GM19438 (cell line): ENCODE results near the gene FGD5.

Experiments used
- ATAC-seq: cut with Tn5 transposase; IDR thresholded peaks from one replicate; pipeline ENCODE4 v1.9.1; 2021; ENCODE audit warnings: low read depth; ENCODE audit not compliant: unreplicated experiment

Gene FGD5

GRCh38 chr3:14845180-14845579, 26.4 kb downstream of the FGD5 start:
- ATAC-seq = no peak

GRCh38 chr3:14845826-14846225, 27.1 kb downstream of the FGD5 start:
- ATAC-seq = no peak

GRCh38 chr3:14846226-14846880, 27.6 kb downstream of the FGD5 start:
- ATAC-seq = no peak

DNA sequence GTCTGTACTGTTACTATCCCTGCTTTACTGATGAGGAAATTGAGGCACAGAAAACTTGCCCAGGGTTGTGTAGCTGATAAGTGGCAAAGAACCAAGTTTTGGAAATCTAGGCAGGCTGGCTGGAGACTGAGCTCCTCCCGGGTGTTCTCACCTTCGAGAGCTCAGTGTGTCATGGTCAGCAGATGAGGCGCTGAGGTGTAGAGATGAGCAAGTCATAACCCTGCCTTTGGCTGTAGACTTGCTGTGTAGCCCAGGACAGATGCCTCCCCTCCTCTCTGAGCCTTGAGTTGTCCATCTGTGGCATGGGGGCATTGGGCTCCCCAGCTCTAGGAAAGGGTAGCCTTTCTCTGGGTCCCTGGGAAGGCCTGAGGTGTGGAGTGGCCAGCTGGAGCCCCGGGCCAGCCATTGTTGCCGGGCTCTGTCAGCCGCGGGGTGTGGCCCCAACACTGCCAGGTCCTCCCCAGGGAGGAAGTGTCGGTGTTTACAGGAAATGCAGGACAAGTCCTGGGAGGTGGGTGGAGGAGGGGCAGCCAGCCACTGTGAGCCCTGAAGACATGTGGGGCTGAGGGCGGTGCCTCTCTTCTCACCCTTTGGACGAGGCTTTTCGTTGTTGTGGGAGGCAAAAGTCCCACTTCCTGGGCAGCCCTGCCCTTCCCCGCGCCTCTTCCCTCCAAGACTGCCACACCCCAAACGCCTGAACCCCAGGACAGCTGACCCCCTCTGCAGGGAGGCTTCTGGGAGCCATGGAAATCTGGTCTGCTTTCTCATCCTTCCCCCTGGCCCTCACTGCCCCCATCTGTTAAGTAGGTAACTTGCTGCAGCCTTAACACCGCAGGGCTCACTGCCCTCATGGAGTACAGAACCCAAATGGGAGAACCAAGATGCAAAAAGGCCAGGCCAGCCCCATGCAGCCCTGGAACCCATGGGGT, 29.1 kb downstream of the FGD5 start:
- ATAC-seq = peak; percentile 85

DNA sequence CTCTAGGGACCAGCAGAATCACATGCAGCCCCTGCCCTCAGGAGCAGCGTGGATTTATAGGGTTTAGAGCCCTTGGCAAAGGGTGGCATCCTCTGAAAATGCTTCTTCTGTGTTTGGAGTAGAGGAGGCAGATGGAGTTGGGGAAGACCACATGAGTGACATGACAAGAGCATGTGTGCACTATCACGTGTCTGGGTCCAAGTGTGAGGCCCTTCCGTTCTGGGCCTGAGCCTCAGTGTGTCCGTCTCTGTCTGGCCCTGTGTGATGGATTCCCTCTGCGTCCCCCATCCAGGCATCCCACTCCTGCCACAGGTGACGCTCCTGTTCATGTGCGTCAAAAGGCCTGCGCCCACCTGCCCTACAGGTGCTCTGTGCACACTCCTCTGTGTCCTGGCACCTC, 30.1 kb downstream of the FGD5 start:
- ATAC-seq = no peak

DNA sequence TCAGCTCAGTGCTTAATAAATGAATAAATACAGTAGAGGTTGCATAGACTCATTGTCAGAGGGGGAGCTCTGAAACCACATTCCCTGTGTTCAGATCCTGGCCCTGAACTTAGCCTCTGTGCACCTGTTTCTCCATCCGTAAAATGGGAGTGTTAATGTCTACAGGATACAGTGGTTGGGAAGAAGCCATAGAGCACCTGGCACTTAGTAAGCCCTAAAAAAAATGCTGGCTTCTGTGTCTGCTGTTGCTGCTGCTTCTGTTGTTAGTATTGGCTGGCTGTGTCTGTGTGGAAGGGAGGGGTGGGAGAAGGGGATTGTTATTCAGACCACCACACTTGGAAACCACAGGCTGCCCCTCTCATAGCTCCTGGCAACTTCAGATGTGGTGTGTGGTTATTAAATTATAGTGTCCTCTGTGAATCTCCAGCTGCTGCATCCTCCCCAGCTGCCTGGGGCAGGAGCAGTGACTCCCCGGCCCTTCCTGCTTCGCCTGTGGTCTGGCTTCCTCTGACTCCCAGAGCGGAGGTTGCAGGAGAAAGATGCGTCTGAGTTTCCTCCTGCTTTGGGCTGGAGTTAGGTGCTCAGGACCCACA, 31.0 kb downstream of the FGD5 start:
- ATAC-seq = no peak

DNA sequence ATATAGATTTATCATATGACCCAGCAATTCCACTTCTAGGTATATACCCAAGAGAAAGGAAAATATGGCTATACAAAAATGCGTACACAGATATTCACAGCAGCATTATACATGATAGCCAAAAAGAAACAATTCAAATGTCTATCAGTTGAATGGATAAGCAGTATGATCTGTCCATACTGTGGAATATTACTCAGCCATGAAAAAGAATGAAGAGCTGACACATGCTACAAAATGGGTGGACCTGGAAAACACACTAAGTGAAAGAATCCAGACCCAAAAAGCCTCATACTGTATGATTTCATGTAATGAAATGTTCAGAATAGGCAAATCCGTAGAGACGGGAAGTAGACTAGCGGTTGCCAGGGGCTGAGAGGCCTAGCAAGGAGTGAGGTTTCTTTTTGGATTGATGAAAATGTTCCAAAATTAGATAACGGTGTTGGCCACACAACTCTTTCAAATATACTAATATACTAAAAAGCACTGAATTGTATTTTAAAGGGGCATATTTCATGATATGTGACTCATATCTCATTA, 33.4 kb downstream of the FGD5 start:
- no peak for ATAC-seq

DNA sequence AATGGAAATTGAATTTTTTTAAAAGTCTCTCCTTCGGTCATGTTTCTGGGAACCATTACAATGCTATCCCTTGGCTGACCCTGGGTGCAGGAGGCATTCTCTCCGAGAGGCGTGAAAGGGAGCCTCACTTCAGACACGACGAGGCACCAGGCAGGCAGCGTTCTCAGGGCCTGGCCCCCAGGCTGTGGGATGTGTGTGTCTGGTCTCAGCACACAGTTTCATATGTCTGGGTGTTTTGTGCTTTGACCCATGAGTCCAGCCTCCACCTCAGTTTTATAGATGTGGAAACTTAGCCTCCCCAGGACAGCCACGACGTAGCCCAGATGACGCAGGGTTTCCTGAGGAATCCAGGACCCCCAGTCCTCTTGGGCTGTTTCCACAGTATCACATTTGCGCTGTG, 34.0 kb downstream of the FGD5 start:
- no peak for ATAC-seq

DNA sequence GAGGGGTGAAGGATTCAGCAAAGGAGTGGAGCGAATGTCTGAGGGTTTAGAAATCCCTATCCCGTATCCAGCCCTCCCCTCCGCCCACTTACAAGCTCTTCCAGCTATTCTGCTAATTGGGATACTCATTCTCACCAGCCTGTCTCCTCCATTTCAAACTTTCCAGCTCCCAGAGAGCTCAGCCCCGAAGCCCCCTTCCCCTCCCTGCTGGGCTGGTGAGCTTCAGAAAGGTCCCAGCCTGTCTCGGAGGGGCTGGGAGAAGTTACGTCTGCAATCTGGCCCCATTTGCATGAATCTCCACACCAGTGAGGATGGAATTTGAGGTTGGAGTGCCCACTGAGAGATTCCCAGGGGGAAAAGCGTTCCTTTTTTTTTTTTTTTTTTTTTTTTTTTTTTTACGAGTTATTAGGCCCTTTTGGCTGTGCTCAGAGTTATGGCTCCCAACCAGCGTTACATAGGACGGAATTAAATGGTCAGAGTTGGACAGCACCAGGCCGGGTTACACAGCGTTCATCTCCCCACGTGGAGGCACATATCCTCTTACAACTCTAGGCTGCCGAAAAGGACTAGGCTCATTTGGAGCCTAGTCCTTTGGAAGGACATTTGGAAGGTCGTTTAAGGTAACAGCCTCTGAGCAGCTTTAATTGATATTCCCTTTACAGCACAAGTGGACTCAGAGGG, 34.6 kb downstream of the FGD5 start:
- ATAC-seq = no peak

- no peak for ATAC-seq
Observed at GRCh38 chr3:14857506-14857905, 38.7 kb downstream of the FGD5 start.

DNA sequence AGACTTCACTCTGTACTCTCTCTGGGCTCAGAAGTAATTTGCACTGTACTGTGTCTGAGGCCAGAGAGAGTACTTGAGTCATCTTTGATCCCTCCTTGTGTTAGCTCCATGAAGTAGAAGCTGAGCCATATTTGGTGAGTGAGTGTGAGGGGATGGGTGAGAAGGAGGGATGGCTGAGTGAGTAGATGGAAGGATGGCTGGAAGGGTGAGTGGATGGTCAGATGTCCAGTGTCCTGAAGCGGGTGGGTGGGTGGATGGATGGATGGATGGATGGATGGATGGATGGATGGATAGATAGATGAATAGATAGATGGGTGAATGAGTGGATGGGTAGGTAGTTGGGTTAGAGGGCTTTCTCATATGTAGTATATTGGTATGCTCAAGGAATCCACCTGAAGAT, 39.3 kb downstream of the FGD5 start:
- no peak for ATAC-seq

- ATAC-seq = no peak
Observed at GRCh38 chr3:14859880-14860279, 41.1 kb downstream of the FGD5 start.

DNA sequence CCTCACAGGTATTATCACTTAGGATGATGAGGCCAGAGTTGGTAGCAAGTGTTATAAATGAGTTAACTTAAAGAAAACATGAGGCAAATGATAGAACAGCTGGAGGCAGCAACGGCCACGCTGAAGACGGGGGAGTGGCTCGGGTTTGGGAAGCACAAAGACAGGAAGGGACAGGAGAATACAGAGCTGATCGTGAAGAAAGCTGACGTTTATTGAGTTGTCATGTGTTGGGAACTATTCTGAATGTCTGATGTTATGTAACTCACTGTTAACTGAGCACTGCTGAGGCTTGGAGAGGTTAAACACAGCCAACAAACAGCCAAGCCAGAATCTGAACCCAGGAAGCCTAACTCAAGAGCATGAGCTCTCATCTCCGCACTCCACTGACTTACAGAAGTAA, 42.3 kb downstream of the FGD5 start:
- no peak for ATAC-seq

- ATAC-seq = no peak
Observed at GRCh38 chr3:14861446-14862302, 42.9 kb downstream of the FGD5 start.

DNA sequence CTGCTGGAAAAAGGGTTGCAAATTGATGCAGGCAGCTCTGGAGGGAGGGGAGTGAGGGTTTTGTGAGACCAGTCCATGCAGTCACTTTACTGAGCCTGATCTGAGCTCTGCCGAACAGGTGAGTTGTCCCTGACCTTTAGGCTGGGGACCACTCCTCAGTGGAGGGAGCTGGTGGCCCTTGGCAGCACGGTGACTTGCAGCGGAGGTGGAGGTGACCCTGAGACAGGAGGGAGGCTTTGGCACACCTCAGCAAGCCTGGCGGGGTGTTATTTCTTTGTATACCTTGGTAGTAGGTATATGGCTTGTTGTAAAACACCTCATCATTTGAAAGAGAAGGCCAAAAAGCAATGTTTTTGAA, 43.5 kb downstream of the FGD5 start:
- ATAC-seq = no peak

DNA sequence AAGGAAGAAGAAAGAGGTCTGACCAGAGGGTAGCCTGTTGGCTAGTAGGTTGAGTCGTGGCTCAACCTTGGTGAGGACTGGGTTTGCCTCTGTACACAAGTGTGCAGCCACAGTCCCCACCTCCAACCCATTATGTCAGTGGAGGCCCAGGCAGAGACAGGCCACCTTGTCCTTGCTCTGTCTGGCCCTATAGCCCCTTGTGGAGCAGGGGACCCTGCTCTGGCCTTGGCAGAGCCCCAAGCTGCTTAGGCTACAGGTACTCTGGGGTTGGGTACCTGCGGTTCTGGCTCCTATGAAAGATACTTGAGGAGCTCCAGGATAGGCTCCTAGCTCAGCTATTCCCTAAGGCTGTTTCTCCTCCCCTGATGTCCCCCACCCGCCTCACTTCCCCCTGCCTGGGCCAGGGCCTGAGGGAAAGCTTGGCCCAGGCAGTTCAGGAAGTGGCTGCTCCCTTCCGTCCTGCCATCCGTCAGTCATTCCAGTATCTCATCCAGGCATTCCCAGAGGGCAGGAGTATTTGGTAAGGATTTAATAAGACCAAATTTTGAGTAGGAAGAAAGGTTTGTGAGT, 44.0 kb downstream of the FGD5 start:
- ATAC-seq = no peak

DNA sequence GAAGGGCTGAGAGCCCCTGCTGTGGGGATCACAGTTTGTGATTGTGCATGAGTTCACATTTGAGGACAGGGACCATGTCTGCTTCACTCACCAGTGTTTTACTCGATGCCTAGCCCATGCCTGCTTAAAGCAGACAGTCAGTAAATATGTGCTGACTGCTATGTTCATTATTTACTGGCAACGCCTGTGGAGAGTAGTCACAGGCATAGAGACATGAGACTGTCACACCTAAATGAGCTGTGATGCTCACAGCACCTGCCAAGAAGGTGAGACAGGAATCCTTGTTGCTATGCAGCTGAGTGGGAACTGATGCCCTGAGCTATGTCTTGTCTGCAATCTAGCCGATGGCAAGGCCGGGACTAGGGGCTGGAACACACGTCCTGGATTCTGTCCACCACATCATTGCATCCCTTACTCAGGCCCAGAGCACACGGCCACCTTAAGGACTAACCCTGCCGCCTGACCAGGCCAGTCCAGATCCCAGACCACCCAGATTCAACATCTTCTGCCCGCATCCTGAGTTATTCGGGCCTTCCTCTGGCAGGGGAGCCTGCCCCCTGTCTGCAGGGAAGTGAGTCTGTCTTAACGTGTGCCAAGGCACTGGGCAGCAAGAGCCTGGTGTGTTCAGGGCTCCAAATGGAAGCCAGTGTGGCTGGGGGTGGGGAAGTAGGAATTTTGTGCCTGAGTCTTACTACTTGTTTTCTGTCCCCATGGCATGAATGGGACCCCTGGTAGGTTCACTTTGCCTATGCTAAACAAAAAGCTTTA, 44.8 kb downstream of the FGD5 start:
- ATAC-seq = no peak

DNA sequence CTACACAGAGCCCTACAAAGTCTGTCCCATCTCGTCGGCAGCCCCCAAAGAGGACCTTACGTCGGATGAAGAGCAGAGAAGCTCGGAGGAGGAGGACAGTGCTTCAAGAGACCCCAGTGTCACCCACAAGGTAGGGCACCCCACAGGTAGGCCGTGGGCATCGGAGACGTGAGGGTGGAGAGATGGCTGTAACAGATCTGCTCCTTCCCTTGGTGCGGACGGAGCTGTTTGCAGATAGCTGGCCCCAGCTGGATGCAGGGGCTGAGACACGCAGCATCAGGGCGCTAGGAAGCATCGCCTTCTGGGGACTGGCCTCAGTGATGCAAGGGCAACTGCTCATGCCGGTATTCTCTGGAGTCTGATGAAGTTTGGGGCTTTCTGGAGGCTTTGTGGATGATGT, 45.4 kb downstream of the FGD5 start:
- no peak for ATAC-seq

DNA sequence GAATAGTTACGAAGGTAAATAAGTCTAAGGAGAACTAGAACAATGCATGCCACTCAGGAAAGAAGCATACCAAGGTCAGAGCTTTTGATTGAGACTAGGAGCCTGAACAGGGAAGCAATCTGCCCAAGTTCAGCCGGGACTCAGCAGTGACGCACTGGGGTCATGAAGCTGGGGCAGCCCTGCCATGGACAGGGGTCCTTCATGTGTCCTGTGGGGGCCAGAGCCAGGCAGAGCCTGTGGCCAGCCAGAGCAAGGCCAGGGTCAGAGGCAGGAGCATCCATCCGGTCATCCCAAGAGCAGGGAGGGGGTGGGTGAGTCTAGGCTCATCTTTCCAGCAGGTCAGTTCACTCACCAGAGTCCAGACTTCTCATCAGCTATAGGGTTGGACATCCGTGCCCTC, 47.9 kb downstream of the FGD5 start:
- no peak for ATAC-seq
